NCI-H774 (cell line): Measurements from ENCODE around the gene FUT3.
"Not testable (repeated sequence)": the region's sequence is repeated elsewhere in the genome, so short reads cannot be mapped to it uniquely, and the experiment has no call there.

Experiments
- DNase-seq: peaks from one replicate; lab custom pipeline; 2025; lab: John Stamatoyannopoulos, UW

FUT3 gene

DNA sequence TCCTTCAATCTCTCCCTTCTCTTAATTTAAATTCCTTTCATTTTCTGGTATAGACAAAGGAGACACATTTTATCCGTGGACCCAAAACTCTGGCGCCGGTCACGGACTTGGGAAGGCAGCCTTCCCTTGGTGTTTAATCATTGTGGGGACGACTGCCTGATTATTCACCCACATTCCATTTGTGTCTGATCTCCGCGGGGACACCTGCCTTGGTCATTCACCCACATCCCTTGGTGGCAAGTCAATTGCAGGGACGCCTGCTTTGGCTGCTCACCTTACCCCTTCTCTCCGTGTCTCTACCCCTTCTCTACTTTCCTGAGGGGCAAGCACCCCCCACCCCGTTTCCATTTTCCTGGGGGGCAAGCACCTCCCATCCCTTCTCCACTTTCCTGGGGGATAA lies 3.4 kb downstream of the FUT3 start:
- DNase-seq: not testable (repeated sequence)

DNA sequence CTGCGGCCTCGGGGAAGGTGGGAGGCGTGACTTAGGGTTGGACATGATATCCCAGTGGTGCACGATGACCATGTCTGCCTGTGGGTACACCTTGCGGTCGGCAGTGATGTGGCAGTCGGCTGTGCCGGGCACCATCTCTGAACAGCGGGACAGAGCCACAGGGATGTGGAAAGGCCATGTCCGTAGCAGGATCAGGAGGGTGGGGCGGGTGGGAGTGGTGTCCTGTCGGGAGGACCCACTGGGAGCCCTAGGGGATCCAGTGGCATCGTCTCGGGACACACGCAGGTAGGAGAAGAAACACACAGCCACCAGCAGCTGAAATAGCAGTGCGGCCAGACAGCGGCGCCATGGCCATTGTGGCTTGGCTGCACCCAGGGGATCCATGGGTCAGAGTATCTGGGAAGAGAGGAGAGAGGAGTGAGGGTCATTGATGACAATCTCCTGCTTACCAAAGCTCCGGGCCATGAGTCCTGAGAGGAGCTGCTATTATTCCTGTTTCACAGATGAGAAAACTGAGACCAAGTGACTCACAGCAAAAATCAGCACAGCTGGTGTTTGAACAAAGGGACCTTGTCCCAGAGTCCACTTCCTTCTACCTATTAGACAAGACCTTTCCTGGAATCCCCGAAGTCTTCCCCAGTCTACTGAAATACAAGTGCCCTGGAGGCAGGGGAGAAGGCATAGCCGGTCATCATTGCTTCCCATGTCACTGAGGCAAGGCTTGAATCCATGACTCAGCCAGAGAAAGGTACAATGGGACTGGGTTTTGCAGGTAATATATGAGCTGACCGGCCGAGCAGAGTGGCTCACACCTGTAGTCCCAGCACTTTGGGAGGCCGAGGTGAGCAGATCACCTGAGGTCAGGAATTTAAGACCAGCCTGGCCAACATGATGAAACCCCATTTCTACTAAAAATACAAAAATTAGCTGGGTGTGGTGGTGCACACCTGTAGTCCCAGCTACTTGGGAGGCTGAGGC lies 6.5 kb downstream of the FUT3 start:
- no peak for DNase-seq

DNA sequence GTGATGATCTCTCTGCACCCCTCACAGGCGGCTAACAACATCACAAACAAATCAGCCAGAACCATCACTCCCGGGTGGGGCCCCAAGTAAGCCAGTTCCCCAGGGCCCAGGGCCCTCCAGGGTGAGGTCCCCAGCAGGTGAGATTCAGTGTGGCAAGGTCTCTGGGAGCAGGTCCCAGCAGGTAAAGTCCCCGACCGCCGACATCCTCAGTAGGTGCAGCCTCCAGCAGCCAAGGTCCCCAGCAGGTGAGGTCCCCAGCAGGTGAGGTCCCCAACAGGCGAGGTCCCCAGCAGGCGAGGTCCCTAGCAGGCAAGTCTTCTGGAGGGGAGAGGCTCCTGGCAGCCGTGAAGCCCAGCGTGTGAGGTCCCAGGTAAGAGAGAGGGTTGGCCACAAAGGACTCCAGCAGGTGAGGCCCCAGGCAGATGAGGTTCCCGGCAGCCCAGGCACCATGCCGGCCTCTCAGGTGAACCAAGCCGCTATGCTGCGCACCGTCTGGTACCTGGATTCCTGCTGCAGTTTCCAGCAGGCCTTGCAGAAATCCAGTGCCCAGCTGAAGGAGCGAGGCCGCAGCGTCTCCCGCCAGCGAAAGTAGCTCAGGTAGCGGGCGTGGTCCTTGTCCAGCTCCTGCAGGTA lies 7.8 kb downstream of the FUT3 start:
- no peak for DNase-seq

DNA sequence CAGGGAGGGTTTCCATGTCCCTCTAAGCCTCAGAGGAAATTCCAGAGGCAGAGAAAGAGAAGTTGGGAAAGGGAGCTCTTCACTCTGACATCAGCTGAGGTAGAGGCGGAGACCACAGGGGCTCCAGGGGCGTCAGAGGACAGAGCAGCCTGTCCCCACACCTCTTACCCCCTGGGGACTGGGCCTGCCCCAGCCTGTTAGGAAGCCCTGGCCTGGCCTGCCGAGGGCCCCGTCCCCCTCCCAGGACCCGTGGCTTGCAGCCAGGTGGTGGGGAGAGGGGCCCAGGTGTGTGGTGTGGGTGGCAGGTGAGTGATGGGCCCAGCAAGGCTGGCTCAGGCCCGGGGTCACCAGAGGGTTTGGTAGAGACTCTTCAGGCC lies 9.5 kb downstream of the FUT3 start:
- not testable (repeated sequence) for DNase-seq

DNA sequence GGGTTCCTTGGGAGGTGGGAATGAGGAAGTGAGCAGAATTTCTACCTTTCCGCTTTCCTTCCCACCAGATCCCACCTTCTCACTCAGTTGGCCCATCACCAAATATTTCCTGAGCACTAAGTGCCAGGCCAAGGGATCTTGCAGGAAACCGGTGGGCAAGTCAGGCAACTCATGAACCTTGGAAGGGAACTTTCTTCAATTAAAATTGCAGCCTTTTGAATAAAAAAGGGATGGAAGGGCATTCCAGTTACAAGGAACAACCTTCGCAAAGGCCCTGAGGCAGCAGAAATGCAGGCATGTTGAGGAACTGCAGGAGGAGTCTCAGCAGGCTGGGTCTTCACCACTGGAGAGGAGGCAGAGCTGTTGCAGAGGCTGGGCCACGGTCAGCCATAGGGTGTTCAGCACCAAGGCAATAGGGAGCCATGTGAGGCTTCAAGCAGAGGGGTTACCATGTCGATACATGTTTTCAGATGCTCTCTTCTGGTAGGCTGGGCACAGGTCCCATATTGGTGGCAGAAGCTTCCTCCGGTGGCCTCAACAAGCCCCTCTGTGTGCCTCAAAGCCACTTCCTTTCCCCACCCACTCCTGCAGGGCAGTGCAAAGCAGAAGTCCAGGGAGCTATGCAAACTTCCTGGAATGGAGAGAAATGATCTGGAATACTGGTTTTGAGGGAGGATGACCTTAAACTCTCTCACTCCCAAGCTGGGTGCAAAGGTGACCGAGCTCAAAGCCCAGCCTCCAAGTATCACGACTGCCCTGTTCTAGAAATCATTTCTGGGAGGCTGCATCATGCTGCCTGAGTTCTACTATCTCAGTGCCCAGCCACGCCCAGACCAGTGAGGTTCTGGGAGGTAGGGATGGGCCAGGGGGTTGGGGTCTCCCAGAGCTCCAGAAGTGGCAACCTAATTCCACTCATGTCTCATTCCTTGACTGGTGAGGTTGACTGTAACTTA lies 11.9 kb downstream of the FUT3 start, which contains the start of gene FUT6:
Gene FUT6, minus strand, starts transcription at position 638 of the 953 bp plus-strand sequence. CDS start 7,135 bp downstream, outside the sequence.
- no peak for DNase-seq

DNA sequence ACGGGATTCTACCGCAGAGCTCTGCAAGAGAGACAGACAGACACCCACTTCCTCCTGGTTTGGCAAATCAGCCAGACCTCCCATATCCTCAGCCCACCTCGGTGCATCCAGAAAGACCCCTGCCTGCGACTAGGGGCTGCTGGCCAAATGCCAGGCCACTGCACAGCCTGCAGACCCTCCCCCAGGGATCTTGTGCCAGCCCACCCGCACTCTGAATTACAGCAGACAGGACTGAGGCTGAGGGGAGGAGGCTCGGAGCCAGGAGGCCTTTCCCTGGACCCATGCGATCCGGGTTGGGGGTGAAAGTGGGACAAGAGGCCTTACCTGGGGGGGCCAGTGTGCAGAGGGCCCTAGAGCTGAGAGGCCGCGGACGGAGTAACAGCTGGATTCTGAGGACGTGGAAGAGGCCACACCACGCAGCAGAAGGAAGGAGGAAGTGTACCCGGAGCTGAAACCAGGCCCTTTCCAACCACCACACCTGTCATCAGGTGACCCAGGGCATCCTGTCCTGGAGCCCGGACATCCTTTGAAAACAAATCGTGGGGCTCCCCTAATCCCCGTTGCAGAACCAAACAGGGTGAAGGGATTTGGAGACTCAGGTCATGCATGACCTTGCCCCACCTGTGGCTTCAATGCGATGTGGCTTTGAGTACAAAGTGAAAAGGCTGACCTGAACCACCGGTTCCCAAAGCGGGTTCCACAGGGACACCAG lies 12.7 kb downstream of the FUT3 start:
- no peak for DNase-seq

DNA sequence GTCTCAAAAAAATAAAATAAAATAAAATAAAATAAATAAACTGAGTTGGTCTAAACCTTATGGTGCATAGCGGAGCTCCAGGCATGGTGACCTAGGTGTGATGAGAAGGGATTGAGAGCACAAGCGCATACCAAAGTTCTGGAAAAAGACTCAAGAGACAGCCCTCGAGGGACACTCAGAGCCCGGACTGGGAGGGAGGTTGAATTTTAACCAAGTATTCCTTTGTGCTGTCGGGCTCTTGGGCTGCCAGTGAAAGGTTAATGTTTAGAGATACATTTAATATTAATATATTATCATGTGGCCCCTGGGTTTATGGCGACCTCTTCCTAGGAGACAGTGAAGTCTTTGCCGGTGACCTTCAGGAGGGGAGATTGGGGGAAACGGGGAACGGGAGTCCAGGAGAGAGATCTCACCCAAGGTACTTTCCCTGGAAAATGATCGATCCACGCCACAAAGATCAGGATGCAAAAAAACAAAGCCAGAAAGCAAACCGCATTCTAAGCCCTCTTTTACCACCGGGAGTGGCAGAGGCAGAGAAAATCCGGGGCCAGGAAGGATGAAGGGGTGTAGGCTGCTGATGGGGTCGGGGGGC lies 13.4 kb downstream of the FUT3 start:
- no peak for DNase-seq

DNA sequence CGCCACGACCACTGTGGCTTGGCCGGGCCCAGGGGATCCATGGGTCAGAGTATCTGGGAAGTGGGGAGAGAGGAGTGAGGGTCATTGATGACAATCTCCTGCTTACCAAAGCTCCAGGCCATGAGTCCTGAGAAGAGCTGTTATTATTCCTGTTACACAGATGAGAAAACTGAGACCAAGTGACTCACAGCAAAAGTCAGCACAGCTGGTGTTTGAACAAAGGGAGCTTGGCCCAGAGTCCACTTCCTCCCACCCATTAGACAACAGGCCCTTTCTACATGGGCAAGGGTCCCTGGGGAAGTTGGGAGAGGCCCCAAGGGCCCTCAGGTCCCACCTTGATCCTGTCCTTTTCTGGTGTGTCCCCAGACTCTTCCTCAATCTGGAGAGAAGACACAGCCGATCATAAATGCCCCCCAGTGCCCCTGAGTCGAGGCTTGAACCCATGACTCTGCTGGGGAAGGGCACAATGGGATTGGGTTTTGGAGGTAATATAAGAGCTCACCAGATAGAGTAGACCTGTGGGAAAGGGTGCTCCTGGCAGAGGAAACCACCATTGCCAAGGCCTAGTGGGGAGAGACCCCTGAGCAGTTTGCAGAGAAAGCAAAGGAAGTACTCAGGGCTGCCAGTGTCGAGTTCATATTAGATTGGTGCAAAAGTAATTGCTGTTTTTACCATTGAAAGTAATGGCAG lies 18.6 kb downstream of the FUT3 start:
- no peak for DNase-seq

DNA sequence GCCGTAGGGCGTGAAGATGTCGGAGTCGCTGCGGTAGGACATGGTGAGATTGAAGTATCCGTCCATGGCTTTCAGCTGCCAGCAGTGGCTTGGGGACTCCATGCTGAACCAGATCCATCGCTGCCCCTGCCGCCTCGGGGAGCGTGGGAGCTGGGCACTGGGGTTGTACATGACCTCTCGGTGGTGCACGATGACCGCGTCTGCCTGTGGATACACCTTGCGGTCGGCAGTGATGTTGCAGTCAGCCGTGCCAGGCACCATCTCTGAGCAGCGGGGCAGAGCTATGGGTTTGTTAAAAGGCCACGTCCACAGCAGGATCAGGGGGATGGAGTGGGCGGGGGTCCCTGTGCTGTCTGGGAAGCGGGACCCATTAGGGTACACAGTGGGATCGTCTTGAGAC lies 19.2 kb downstream of the FUT3 start:
- DNase-seq: no peak

DNA sequence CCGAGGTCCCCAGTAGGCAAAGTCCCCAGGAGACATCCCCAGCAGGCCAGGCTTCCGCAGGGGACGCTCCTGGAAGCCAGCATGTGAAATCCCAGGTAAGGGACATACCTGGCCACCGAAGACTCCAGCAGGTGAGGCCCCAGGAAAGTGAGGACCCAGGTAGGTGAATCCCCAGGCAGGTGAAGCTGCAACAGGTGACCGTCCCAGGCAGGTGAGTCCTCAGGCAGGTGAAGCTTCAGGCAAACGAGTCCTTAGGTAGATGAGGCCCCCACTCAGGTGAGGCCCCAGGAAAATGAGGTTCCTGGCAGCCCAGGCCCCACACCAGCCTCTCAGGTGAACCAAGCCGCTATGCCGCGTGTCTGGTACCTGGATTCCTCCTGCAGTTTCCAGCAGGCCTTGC lies 20.1 kb downstream of the FUT3 start:
- DNase-seq: no peak

DNA sequence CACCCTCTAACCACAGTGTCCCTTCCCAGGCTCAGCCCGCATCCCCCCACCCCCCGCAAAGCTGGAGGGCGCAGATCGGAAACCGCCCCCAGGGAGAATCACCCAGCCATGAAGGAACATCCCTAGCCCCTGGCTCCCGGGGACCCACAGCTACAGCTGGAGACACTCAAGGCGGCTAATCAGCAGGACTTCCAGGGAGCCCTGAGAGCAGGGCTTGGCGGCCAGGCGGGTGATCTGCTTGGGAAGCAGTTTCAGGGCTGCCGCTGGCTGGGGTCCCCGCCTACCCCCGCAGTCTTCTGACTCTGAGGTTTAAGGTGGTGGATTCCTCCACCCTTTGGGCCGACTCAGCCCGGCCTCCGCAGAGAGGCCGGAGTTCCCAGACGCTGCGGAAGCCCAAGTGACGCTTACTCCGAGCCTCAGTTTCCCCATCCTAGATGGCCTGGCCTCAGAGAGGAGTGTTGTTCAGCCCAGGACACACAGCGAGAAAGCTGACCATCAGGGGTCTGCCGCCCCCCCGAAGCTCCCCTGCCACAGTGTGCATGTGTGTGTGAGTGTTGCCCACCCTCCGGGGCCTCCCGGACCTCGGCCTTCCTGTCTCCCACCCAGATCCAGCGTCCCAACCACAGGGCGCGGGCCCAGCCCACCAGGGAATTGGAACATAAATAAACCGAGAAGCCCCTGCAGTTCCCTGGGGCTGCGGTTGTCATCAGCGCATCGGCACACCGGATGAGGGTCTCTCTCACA lies 21.5 kb downstream of the FUT3 start:
- no peak for DNase-seq

DNA sequence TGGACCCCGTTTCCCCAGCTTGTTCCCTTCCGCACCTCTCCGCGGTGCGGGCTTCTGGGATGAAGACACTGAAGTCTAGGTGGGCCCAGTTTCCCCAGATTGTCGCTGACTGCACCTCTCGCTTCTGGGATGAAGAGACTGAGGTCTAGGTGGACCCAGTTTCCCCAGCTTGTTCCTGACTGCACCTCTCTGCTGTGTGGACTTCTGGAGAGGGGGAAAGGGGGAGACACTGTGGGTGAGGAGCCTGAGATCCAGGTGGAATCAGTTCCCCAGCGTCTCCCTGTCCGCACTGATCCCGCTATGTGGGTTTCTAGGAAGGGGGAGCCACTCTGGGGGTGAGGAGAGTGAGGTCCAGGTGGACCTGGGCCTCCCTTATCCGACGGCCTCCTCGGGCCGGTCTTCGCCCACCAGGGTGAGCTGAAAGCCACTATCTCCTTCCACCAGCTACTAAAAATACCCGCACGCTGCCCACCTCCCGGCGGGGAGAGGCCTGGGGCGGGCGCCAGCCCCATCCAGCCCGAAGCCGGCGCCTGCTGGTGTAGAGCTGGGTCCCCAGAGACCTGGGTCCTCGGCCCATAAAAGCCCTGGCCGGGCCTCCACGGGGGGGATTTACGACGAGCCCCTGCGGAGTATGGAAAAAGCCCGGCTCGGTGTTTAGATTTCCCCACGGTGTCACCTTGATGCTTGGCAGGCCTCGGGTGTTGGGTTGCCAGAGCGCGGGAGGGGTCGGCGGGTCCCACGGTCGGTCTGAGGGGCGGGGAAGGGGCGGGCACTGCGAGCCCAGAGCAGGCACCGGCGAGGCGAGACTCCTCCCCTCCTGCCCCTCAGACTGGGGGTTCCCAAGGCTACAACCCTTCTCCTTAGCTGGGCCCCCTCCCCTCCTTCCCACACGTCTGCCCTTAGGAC lies 22.3 kb downstream of the FUT3 start:
- DNase-seq: no peak

DNA sequence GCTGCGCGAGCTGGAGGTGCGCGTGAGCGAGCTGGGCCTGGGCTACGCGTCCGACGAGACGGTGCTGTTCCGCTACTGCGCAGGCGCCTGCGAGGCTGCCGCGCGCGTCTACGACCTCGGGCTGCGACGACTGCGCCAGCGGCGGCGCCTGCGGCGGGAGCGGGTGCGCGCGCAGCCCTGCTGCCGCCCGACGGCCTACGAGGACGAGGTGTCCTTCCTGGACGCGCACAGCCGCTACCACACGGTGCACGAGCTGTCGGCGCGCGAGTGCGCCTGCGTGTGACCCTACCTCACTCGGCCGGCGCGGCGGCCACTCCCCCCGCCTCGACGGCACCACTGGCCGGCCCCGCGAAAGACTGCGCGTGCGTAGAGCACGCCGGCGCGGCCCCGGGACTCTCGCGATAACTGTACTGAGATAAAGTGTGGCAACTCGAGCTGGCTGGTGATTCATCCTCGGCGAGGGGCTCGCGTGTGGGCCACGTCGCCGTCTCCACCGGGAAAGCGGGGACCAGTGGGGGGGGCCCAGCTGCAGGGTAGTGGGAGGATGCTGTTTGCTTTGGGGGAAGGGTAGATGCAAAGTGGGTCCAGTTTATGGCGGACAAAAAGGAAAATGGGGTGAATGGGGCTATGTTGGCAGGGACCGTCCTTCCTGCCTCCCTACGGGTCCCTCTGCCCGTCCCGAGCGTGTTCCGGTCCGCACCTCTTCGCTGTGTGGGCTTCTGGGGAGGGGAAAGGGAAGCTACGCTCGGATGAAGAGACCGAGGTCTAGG lies 23.2 kb downstream of the FUT3 start:
- DNase-seq: peak; percentile 99

DNA sequence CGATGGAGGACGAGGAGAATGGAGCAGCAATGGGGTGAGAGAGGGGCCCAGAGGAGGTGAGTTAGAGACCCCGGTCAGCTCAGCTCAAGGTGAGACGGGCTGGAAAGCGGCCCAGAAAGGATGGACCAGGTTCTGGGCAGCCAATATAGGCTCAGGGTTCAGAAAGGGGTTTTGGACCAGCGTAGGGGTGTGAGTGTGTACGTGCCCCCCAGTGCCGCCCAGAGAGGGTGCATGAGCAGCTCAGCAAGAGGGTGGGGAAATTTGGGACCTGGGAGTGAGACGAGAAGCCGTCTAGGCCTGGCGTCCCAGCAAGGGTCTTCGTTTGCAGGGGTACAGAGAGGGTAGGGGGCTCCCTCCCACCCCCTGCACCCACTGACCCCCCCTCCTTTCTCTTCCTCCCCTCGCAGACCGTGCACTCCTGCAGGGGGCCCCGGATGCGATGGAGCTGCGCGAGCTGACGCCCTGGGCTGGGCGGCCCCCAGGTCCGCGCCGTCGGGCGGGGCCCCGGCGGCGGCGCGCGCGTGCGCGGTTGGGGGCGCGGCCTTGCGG lies 23.8 kb downstream of the FUT3 start:
- DNase-seq: no peak

DNA sequence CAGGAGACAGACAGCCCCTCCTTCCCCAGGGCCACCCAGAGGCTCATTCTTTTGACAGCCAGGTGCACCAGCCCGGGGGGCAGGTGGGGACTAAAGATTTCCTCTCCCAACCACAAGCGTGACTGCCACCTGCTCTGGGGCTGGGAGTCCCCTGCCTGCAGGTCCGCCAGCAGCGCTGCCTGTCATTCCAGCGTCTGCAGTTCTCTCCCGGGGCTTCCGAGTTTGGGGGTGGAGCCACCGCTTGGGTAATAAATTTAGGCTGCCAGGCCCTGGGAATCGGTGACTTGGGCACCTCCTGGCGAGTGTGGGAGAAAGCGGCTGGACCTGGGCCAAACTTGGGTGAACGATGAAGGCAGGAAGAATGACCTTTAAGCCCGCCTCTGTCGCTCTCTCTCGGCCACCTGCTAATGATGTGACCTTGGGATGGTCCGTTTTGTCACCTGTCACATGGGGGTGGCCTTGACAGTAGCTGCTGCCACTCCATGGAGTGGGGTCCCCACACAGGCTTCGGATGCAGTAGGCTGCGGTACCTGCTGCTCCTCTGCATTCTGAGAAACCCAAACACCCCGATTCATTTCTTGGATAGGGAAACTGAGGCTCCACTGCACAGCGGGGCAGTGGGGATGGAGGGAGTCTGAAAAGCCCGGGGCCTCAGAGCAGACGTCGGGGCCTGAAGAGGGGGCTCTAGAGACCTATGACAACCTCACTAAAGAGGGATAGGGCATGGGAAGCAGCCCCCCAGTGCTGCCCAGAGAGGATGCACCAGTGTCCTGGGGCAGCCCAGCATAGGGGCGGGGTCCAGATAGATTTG lies 24.5 kb downstream of the FUT3 start:
- peak; percentile 88 for DNase-seq

DNA sequence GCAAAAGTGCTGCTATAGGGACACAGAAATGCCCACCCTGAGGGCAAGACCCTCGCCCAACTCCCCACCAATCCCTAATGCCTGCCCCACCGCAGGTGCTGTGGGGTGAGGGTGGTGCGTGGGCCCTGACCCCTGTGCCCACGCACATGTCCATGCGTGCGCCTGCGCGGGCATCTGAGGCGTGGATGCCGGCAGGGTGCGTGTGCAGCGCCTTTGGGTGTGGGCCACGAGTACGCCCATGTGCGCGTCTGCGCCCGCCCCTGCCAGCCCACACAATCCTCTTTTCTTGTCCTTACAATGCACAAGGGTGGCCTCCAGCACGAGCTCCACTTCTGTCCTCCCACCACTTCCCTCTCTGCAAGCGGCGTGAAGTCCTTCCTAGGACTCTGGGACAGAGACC lies 26.1 kb downstream of the FUT3 start:
- DNase-seq: no peak

DNA sequence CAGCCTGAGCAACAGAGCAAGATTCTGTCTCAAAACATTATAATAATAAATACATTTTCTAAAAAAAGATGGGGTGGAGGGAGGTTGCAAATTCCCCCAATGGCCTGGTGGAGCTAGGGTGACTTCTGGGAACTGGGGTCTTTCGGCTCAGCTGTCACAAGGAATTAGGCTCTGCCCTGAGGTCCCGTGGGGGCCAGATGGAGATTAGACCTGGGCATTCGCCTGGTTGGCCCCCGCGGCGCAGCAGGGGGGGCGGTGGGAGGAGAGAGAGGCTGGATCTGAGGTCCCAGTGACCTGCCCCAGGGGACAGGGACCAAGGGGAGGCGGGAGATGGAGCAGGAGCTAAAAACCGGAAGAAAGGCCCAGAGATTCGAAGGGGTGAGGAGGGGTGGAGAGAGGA lies 26.5 kb downstream of the FUT3 start:
- DNase-seq: no peak
